HEK293T (cell line): Measurements from ENCODE around the gene BRD7.

Experiments
- CTCF ChIA-PET: fragments of 350-600 bp; formaldehyde crosslinking; extraction: SDS; loops from one replicate; lab custom pipeline; 2021; ENCODE audit warnings: antibody characterized with exemption, inconsistent platforms; lab: Yijun Ruan, JAX
- POLR2A ChIA-PET: fragments of 350-600 bp; formaldehyde crosslinking; extraction: SDS; loops from one replicate; lab custom pipeline; 2020; ENCODE audit warnings: antibody characterized with exemption, inconsistent platforms; lab: Yijun Ruan, JAX
- DNase-seq: peaks from one replicate; pipeline ENCODE4 v3.0.0; 2012; ENCODE audit warnings: mixed read lengths; ENCODE audit errors: extremely low spot score
- ARNT ChIP-seq: fragments of 450-650 bp; IDR thresholded peaks from 2 replicates; pipeline ENCODE4 v1.6.1; 2017; ENCODE audit warnings: mild to moderate bottlenecking
- BHLHE40 ChIP-seq: fragments of 450-650 bp; IDR thresholded peaks from 2 replicates; pipeline ENCODE4 v1.6.1; 2016; ENCODE audit warnings: mild to moderate bottlenecking, moderate library complexity, borderline replicate concordance
- CTBP1 ChIP-seq: fragments of 450-650 bp; IDR thresholded peaks from 2 replicates; pipeline ENCODE4 v1.6.1; 2016; ENCODE audit warnings: borderline replicate concordance
- ELF4 ChIP-seq: fragments of 450-650 bp; IDR thresholded peaks from 2 replicates; pipeline ENCODE4 v1.6.1; 2017; ENCODE audit warnings: antibody characterized with exemption
- FOXA1 ChIP-seq: fragments of 450-650 bp; IDR thresholded peaks from 2 replicates; pipeline ENCODE4 v1.6.1; 2016; ENCODE audit warnings: mild to moderate bottlenecking
- FOXK2 ChIP-seq: fragments of 450-650 bp; IDR thresholded peaks from 2 replicates; pipeline ENCODE4 v1.6.1; 2016; ENCODE audit warnings: mild to moderate bottlenecking
- FOXM1 ChIP-seq: fragments of 450-650 bp; IDR thresholded peaks from 2 replicates; pipeline ENCODE4 v1.6.1; 2017; ENCODE audit warnings: mild to moderate bottlenecking, borderline replicate concordance
- HDGF ChIP-seq: fragments of 450-650 bp; IDR thresholded peaks from 2 replicates; pipeline ENCODE4 v1.6.1; 2017; ENCODE audit warnings: antibody characterized with exemption, borderline replicate concordance
- L3MBTL2 ChIP-seq: fragments of 450-650 bp; conservative IDR thresholded peaks from 2 replicates; pipeline ENCODE4 v1.6.1; 2016; ENCODE audit warnings: mild to moderate bottlenecking
- LEF1 ChIP-seq: fragments of 450-650 bp; IDR thresholded peaks from 2 replicates; pipeline ENCODE4 v1.6.1; 2017; ENCODE audit warnings: mild to moderate bottlenecking, borderline replicate concordance
- NFRKB ChIP-seq: fragments of 450-650 bp; IDR thresholded peaks from 2 replicates; pipeline ENCODE4 v1.6.1; 2016; ENCODE audit warnings: mild to moderate bottlenecking, moderate library complexity
- PKNOX1 ChIP-seq: fragments of 450-650 bp; IDR thresholded peaks from 2 replicates; pipeline ENCODE4 v1.6.1; 2016
- SP1 ChIP-seq: fragments of 450-650 bp; IDR thresholded peaks from 2 replicates; pipeline ENCODE4 v1.6.1; 2017
- SUZ12 ChIP-seq: fragments of 450-650 bp; IDR thresholded peaks from 2 replicates; pipeline ENCODE4 v1.6.1; 2016; ENCODE audit warnings: mild to moderate bottlenecking
- TARDBP ChIP-seq: fragments of 450-650 bp; IDR thresholded peaks from 2 replicates; pipeline ENCODE4 v1.6.1; 2016
- ZNF384 ChIP-seq: fragments of 450-650 bp; IDR thresholded peaks from 2 replicates; pipeline ENCODE4 v1.6.1; 2016

BRD7 gene

GRCh38 chr16:50396761-50397535 is 28.2 kb upstream of the BRD7 start:
- ChIA-PET CTCF (no interaction called here), POLR2A (no interaction called here)
- TF ChIP-seq LEF1 (no peak), PKNOX1 (no peak), BHLHE40 (no peak), CTBP1 (no peak), SP1 (no peak), HDGF (no peak), FOXM1 (no peak), NFRKB (no peak), L3MBTL2 (no peak)
- DNase-seq, result no peak

GRCh38 chr16:50395763-50396710 is 27.2 kb upstream of the BRD7 start:
- no peak for TF ChIP-seq SP1
- TF ChIP-seq ZNF384, result no peak
- TF ChIP-seq L3MBTL2, result no peak
- no peak for TF ChIP-seq HDGF
- TF ChIP-seq BHLHE40, result no peak
- no peak for TF ChIP-seq TARDBP
- TF ChIP-seq FOXM1, result no peak
- TF ChIP-seq ARNT, result no peak
- no peak for TF ChIP-seq ELF4
- TF ChIP-seq PKNOX1, result no peak
- TF ChIP-seq FOXA1, result no peak
- no peak for TF ChIP-seq FOXK2
- no peak for TF ChIP-seq NFRKB
- POLR2A ChIA-PET, result no interaction called here

GRCh38 chr16:50393858-50394802 is 25.3 kb upstream of the BRD7 start:
- DNase-seq, result no peak
- TF ChIP-seq FOXK2 (no peak), BHLHE40 (no peak), HDGF (no peak), TARDBP (no peak), L3MBTL2 (peak; percentile 62), FOXM1 (no peak), PKNOX1 (no peak)
- POLR2A ChIA-PET, result no interaction called here
- CTCF ChIA-PET, result interaction anchor here (0.7 kb wide), 1 partner anchor 39 kb away, joined by 3 read pairs; no protein-coding TSS in a partner anchor

More at GRCh38 chr16:50395763-50396710, 27.2 kb upstream of the BRD7 start:
- CTCF ChIA-PET, result interaction anchor here (0.7 kb wide), 1 partner anchor 76 kb away, joined by 3 read pairs; no protein-coding TSS in a partner anchor
- no peak for DNase-seq

GRCh38 chr16:50393416-50393815 is 24.6 kb upstream of the BRD7 start:
- ChIA-PET POLR2A (no interaction called here), CTCF (no interaction called here)
- TF ChIP-seq L3MBTL2 (no peak), NFRKB (no peak), FOXA1 (no peak), HDGF (no peak), FOXM1 (no peak), BHLHE40 (no peak), FOXK2 (no peak), SUZ12 (no peak), ZNF384 (no peak)
- DNase-seq, result no peak

GRCh38 chr16:50390914-50391716 is 22.3 kb upstream of the BRD7 start:
- DNase-seq, result no peak
- CTCF ChIA-PET, result no interaction called here
- POLR2A ChIA-PET, result no interaction called here
- no peak for TF ChIP-seq FOXK2
- TF ChIP-seq FOXM1, result no peak
- no peak for TF ChIP-seq ARNT
- TF ChIP-seq CTBP1, result no peak
- TF ChIP-seq SP1, result no peak
- no peak for TF ChIP-seq ELF4
- no peak for TF ChIP-seq TARDBP
- TF ChIP-seq FOXA1, result no peak
- no peak for TF ChIP-seq L3MBTL2
